ENCODE results near the gene RPS23. TPM values are rescaled to one million over a fixed set of nuclear protein-coding genes. Genes with fewer than 3 reads are reported as not detected.

The RPS23 gene
- polyA plus RNA-seq, 5 donors: 3,154 to 3,959 (median 3,346) TPM

DNA sequence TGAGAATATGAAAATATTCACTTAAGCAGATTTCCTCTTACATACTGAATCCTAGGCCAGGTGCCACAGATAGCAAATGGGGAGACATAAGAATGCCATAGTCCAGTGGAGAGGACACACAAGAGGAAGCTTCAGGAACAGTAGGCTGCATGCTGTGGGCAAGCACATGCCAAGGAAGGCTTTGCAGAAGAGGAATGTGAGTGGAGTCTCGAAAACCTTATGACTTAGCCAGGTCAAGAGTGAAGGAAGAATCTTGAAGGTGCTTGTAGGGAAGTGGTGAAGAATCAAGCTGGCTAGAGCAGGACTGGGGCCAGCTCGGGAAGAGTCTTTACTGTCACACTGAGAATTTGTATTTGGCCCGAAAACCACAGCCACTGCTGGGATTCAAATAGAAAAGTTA lies 20.4 kb downstream of the RPS23 start:
- DNase-seq: no peak

GRCh38 chr5:82257247-82257646 lies 20.9 kb downstream of the RPS23 start:
- no peak for DNase-seq

- no peak for DNase-seq
Measured at GRCh38 chr5:82255844-82256243, 22.3 kb downstream of the RPS23 start.

DNA sequence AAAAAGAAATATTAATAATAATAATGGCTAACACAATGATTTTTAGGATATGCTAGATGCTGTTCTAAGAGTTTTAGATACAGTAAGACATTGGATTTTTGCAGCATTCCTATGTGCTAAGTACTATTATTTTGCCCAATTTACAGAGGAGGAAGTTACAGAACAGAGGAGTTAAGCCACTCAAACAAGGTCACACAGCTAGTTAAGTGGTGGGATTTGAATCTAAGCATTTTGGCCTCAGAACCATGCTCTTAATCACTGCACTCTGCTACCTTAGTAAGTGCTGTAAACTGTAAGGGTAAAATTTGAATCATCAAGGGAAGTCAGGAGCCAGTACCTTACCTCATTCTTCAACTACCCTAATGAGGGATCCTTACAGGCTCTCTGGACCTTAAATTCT lies 25.4 kb downstream of the RPS23 start:
- no peak for DNase-seq

- no peak for DNase-seq
Measured at GRCh38 chr5:82246960-82247574, 31.1 kb downstream of the RPS23 start.

- DNase-seq: no peak
Measured at GRCh38 chr5:82244854-82245635, 33.1 kb downstream of the RPS23 start.

DNA sequence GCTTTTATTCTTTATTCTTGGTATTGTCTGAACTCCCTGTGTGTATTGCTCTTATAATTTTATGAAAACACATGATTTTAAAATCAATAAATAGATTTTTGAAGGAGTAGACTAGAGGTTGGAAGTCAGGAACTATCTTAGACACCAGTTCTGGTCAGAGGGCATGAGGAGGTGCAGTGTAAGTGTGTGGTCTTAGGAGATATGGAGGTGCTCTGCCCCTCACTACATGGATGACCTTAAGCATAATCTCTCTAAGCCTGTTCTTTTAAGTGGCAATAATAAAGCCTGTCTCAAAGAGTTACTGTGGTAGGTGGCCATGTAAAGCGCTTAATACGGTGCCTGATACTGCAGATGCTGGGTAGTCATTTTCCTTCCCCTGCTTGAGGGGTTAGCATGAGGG lies 34.0 kb downstream of the RPS23 start:
- DNase-seq: no peak

GRCh38 chr5:82234885-82235284 lies 43.3 kb downstream of the RPS23 start:
- no peak for DNase-seq

GRCh38 chr5:82225525-82226172 lies 52.5 kb downstream of the RPS23 start:
- peak; percentile 50 to 73 for DNase-seq
